Cardiac muscle cell (in vitro differentiated cells and primary cell): Measurements from ENCODE around the gene CMTM5. TPM values are rescaled to one million over a fixed set of nuclear protein-coding genes. Genes with fewer than 3 reads are reported as not detected.
"Not testable (repeated sequence)": the region's sequence is repeated elsewhere in the genome, so short reads cannot be mapped to it uniquely, and the experiment has no call there.

Source experiments
- DNase-seq, 2 donors: peaks; one replicate each; pipeline versions ENCODE4 v3.0.0 to v3.0.0-alpha.2; 2010 to 2017; ENCODE audit warnings: low read depth in 1 of 2, low spot score in 1 of 2
- H3K27ac ChIP-seq: fragments of 200-600 bp; sonication (generic); 2 replicates; pipeline ENCODE4 v1.5.1; 2016
- H3K27me3 ChIP-seq: fragments of 200-600 bp; sonication (generic); 2 replicates; pipeline ENCODE4 v1.6.0; 2016; ENCODE audit warnings: control low read depth
- H3K36me3 ChIP-seq: fragments of 200-600 bp; sonication (generic); 2 replicates; pipeline ENCODE4 v1.5.1; 2016; ENCODE audit warnings: control low read depth
- H3K4me1 ChIP-seq: fragments of 200-600 bp; sonication (generic); 2 replicates; pipeline ENCODE4 v1.8.1; 2017; ENCODE audit warnings: low read depth, mild to moderate bottlenecking, mixed run types
- H3K4me3 ChIP-seq: fragments of 200-600 bp; sonication (generic); 2 replicates; pipeline ENCODE4 v1.5.1; 2016; ENCODE audit warnings: mild to moderate bottlenecking
- H3K9me3 ChIP-seq: fragments of 200-600 bp; sonication (generic); 2 replicates; pipeline ENCODE4 v1.5.1; 2017; ENCODE audit warnings: low read depth, mild to moderate bottlenecking, control low read depth
- polyA plus RNA-seq: library from polyadenylated mRNA; unstranded; fragments of >200 nt; fragmentation: Nextera tagmentation; extraction: Ambion mirVana; gene quantifications from 2 replicates; pipeline ENCODE4 v1.2.1, GENCODE V29; 2016
- total RNA-seq: library from RNA; depleted of rRNA; stranded (reverse); fragments of >200 nt; gene quantifications from 2 replicates; pipeline ENCODE4 v1.2.3, GENCODE V29; 2016
- TF ChIP-seq, protein P1 (sequence below): IDR thresholded peaks from 2 replicates; pipeline ENCODE4 v1.5.1; 2012; ENCODE audit warnings: low read depth, mild to moderate bottlenecking, low read length

CMTM5 gene
- total and polyA plus RNA-seq, 2 experiments from 2014 or later, result 0.21 to 31.4 TPM

DNA sequence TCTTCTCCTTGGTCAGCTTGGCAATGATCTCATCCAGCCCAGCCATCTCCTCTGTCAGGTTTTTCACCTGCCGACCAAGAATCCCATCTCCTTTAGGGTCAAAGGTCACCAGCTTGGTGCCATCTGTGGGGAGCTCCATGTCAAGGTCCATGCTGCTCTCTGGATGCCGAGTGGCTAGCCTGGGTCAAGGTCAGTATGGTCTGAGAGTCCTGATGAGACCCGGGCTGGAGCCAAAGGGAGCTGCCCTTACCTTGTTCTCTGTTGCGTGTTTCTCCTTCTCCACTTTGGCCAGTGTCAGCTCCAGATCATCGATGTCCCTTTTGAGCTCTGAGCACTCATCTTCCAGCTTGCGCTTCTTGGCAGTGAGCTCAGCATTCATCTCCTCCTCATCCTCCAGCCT, 46.8 kb downstream of the CMTM5 start:
- Histone ChIP-seq H3K27ac (no peak overlapping the region), H3K27me3 (no peaks in the 10 kb centered on the region), H3K4me1 (no peaks in the 10 kb centered on the region), H3K9me3 (no peaks in the 10 kb centered on the region), H3K4me3 (no peak overlapping the region), H3K36me3 (no peaks in the 10 kb centered on the region)
- TF ChIP-seq, protein P1, sequence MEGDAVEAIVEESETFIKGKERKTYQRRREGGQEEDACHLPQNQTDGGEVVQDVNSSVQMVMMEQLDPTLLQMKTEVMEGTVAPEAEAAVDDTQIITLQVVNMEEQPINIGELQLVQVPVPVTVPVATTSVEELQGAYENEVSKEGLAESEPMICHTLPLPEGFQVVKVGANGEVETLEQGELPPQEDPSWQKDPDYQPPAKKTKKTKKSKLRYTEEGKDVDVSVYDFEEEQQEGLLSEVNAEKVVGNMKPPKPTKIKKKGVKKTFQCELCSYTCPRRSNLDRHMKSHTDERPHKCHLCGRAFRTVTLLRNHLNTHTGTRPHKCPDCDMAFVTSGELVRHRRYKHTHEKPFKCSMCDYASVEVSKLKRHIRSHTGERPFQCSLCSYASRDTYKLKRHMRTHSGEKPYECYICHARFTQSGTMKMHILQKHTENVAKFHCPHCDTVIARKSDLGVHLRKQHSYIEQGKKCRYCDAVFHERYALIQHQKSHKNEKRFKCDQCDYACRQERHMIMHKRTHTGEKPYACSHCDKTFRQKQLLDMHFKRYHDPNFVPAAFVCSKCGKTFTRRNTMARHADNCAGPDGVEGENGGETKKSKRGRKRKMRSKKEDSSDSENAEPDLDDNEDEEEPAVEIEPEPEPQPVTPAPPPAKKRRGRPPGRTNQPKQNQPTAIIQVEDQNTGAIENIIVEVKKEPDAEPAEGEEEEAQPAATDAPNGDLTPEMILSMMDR, result no peak
- DNase-seq, result no peak

DNA sequence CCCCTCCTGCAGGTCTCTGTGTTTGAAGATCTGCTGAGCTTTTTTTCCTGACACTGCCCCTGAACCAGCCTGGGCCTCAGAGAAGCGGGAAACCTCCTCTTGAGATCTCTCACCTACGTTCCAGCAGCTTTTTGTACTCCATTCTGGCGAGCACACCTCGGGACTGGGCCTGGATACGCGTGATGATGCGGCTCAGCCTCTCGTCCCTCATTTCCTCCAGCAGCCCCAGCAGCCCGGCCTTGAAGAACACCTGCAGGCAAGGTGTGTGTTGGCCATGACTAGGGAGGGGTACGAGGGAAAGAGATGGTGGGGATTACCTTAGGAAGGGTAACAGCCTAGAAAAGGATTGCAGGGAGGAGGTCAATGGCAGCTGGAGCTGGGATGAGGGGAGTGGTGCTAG, 48.3 kb downstream of the CMTM5 start:
- TF ChIP-seq, protein P1, result no peak
- Histone ChIP-seq H3K4me3 (no peak overlapping the region), H3K9me3 (no peaks in the 10 kb centered on the region), H3K4me1 (no peaks in the 10 kb centered on the region), H3K27ac (no peak overlapping the region), H3K36me3 (no peaks in the 10 kb centered on the region), H3K27me3 (no peaks in the 10 kb centered on the region)
- no peak for DNase-seq

- not testable (repeated sequence) for H3K4me1 ChIP-seq, H3K36me3 ChIP-seq, H3K9me3 ChIP-seq, DNase-seq, H3K27me3 ChIP-seq, H3K4me3 ChIP-seq, H3K27ac ChIP-seq
These were observed 49.0 kb downstream of the CMTM5 start for GRCh38 chr14:23425798-23426197.

DNA sequence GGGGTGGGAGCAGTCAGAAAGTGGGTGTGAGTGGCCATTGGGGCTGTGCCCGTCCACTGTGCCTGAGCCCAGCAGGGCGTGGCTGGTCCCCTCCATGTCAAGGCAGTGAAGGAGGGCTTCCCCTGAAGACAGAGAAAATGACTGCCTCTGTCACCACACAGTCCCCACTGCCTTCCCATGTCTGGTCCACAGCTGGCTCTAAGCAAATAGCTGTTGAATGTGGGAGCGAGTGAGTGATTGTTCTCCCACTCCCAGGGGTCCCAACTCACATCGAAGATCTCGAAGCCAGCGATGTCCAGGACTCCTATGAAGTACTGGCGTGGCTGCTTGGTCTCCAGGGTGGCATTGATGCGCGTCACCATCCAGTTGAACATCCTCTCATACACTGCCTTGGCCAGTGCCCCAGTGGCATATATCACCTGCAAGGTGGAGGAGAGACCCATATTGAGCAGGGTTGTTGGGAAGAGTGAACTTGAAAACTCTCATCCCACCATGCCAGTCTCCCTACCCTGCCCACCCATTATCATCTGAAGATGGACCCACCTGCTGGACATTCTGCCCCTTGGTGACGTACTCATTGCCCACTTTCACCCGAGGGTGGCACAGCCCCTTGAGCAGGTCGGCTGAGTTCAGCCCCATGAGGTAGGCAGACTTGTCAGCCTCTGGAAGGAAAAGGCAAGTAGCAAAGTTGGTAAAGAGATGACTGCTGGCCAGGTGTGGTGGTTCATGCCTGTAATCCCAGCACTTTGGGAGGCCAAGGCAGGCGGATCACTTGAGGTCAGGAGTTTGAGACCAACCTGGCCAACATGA, 52.0 kb downstream of the CMTM5 start:
- Histone ChIP-seq H3K4me1 (peaks cover 16% of the 10 kb centered on the region), H3K4me3 (no peak overlapping the region), H3K27me3 (no peaks in the 10 kb centered on the region), H3K27ac (no peak overlapping the region), H3K9me3 (no peaks in the 10 kb centered on the region), H3K36me3 (no peaks in the 10 kb centered on the region)
- TF ChIP-seq, protein P1, result no peak
- no peak for DNase-seq

Other genes starting within 250 kb of the CMTM5 start
- gene SLC7A8, start 193.4 kb upstream of the CMTM5 start, total RNA-seq, result 9.2 and 14.1 TPM in 2 replicates
- gene SLC7A8, start 193.4 kb upstream of the CMTM5 start, polyA plus RNA-seq, result 12.6 and 14.0 TPM in 2 replicates
- not detected in 2 replicates for gene RNF212B, start 139.1 kb upstream of the CMTM5 start, total RNA-seq
- gene RNF212B, start 139.1 kb upstream of the CMTM5 start, polyA plus RNA-seq, result 0.72 TPM in 1 of 2 replicates, not detected in the other
- 12.3 and 13.6 TPM in 2 replicates for gene HOMEZ, start 90.9 kb upstream of the CMTM5 start, total RNA-seq
- gene HOMEZ, start 90.9 kb upstream of the CMTM5 start, polyA plus RNA-seq, result 20.8 and 26.5 TPM in 2 replicates
- 15.5 and 16.9 TPM in 2 replicates for gene PPP1R3E, start 74.2 kb upstream of the CMTM5 start, total RNA-seq
- gene PPP1R3E, start 74.2 kb upstream of the CMTM5 start, polyA plus RNA-seq, result 14.2 and 17.9 TPM in 2 replicates
- gene BCL2L2, start 70.2 kb upstream of the CMTM5 start, total RNA-seq, result 28.6 and 40.7 TPM in 2 replicates
- gene BCL2L2, start 70.2 kb upstream of the CMTM5 start, polyA plus RNA-seq, result 5.8 and 7.4 TPM in 2 replicates
- gene PABPN1, start 55.6 kb upstream of the CMTM5 start, total RNA-seq, result 184 and 194 TPM in 2 replicates
- gene PABPN1, start 55.6 kb upstream of the CMTM5 start, polyA plus RNA-seq, result 502 and 534 TPM in 2 replicates
- 66.6 and 74.0 TPM in 2 replicates for gene SLC22A17, start 24.2 kb upstream of the CMTM5 start, total RNA-seq
- 43.8 and 55.1 TPM in 2 replicates for gene SLC22A17, start 24.2 kb upstream of the CMTM5 start, polyA plus RNA-seq
- 20.5 and 36.6 TPM in 2 replicates for gene EFS, start 11.9 kb upstream of the CMTM5 start, total RNA-seq
- 16.7 and 22.2 TPM in 2 replicates for gene EFS, start 11.9 kb upstream of the CMTM5 start, polyA plus RNA-seq
- gene IL25, start 4.2 kb upstream of the CMTM5 start, total RNA-seq, result not detected in 2 replicates
- 3.2 and 7.9 TPM in 2 replicates for gene IL25, start 4.2 kb upstream of the CMTM5 start, polyA plus RNA-seq
- gene MYH6, start 31.2 kb downstream of the CMTM5 start, total RNA-seq, result 4,520 and 8,484 TPM in 2 replicates
- 2,795 and 4,145 TPM in 2 replicates for gene MYH6, start 31.2 kb downstream of the CMTM5 start, polyA plus RNA-seq
- gene MYH7, start 58.6 kb downstream of the CMTM5 start, total RNA-seq, result 82.8 and 134 TPM in 2 replicates
- 66.2 and 117 TPM in 2 replicates for gene MYH7, start 58.6 kb downstream of the CMTM5 start, polyA plus RNA-seq
- gene NGDN, start 92.7 kb downstream of the CMTM5 start, total RNA-seq, result 35.6 and 43.3 TPM in 2 replicates
- 66.9 and 80.3 TPM in 2 replicates for gene NGDN, start 92.7 kb downstream of the CMTM5 start, polyA plus RNA-seq
- gene ZFHX2, start 174.7 kb downstream of the CMTM5 start, total RNA-seq, result 3.9 and 4.2 TPM in 2 replicates
- 5.6 TPM in 2 replicates for gene ZFHX2, start 174.7 kb downstream of the CMTM5 start, polyA plus RNA-seq
- 47.6 and 58.6 TPM in 2 replicates for gene THTPA, start 179.2 kb downstream of the CMTM5 start, total RNA-seq
- gene THTPA, start 179.2 kb downstream of the CMTM5 start, polyA plus RNA-seq, result 31.3 and 45.2 TPM in 2 replicates
- 61.2 and 123 TPM in 2 replicates for gene AP1G2, start 190.7 kb downstream of the CMTM5 start, total RNA-seq
- 141 and 168 TPM in 2 replicates for gene AP1G2, start 190.7 kb downstream of the CMTM5 start, polyA plus RNA-seq
- gene JPH4, start 201.7 kb downstream of the CMTM5 start, total RNA-seq, result 0.39 and 0.63 TPM in 2 replicates
- gene JPH4, start 201.7 kb downstream of the CMTM5 start, polyA plus RNA-seq, result 0.53 and 1.4 TPM in 2 replicates